Measurements from ENCODE around the gene HSD3B7. TPM values are rescaled to one million over a fixed set of nuclear protein-coding genes. Genes with fewer than 3 reads are reported as not detected.

HSD3B7 gene
- total RNA-seq, 5 donors from 2014 or later (not counting 1 experiment from before 2014, with no cell fraction given), result 0.33 to 3.5 (median 1.3) TPM

GRCh38 chr16:30992276-30992780, 7.3 kb downstream of the HSD3B7 start:
- DNase-seq, result no peak
- H3K9me3 Mint-ChIP-seq, result no peaks in the 10 kb centered on the region
- H3K4me1 ChIP-seq (ENCODE audit: control insufficient read depth in 1 of 2, extremely low read depth in 1 of 2, insufficient read depth in 2 of 2, low read length in 2 of 2), result peaks cover 2 to 11% of the 10 kb centered on the region in 2 experiments
- no peaks in the 10 kb centered on the region for H3K36me3 Mint-ChIP-seq
- H3K27ac ChIP-seq (ENCODE audit: low read length), result no peak overlapping the region
- WGBS (ENCODE audit: insufficient coverage), result 85% methylated on average over 16 of the region's 21 CpGs
- peaks cover 0 to 11% (median 9%) of the 10 kb centered on the region in 3 donors for H3K4me1 Mint-ChIP-seq
- H3K4me3 ChIP-seq (ENCODE audit: control insufficient read depth in 1 of 2, extremely low read depth in 1 of 2, low read length in 1 of 2), result no peak overlapping the region
- ChIA-PET POLR2A (no interaction called here), CTCF (no interaction called here)
- no peaks in the 10 kb centered on the region for H3K9me3 ChIP-seq
- ATAC-seq (replicated peaks in 1 of 4), result no peak
- H3K27me3 Mint-ChIP-seq, result peaks cover 0 to 1% of the 10 kb centered on the region in 2 donors
- H3K27ac Mint-ChIP-seq, result no peak overlapping the region
- H3K4me3 Mint-ChIP-seq, result no peak overlapping the region
- peaks cover 0 to 15% of the 10 kb centered on the region in 2 experiments for H3K27me3 ChIP-seq (replicated peaks in 1 of 2; ENCODE audit: control insufficient read depth in 2 of 2, extremely low read depth in 1 of 2, insufficient read depth in 2 of 2, low read length in 1 of 2)
- no peaks in the 10 kb centered on the region for H3K36me3 ChIP-seq (ENCODE audit: control insufficient read depth in 2 of 2, extremely low read depth in 1 of 2, insufficient read depth in 1 of 2, low read length in 1 of 2)

GRCh38 chr16:30992931-30993816, 8.2 kb downstream of the HSD3B7 start:
- ChIA-PET POLR2A (interaction anchor here in 1 of 2 donors (0.6 kb wide), 1 partner anchor 36 kb away, joined by 3 read pairs; no protein-coding TSS in a partner anchor), CTCF (interaction anchor here in 1 of 2 donors (0.9 kb wide), 1 partner anchor 21 kb away, joined by 5 read pairs; no protein-coding TSS in a partner anchor)
- Mint-ChIP-seq H3K4me3 (no peak overlapping the region), H3K4me1 (peaks cover 0 to 11% (median 9%) of the 10 kb centered on the region in 3 donors), H3K27me3 (peaks cover 0 to 1% of the 10 kb centered on the region in 2 donors), H3K27ac (no peak overlapping the region), H3K36me3 (no peaks in the 10 kb centered on the region), H3K9me3 (no peaks in the 10 kb centered on the region)
- 71% methylated on average over 25 of the region's 29 CpGs for WGBS (ENCODE audit: insufficient coverage)
- H3K27me3 ChIP-seq (replicated peaks in 1 of 2; ENCODE audit: control insufficient read depth in 2 of 2, extremely low read depth in 1 of 2, insufficient read depth in 2 of 2, low read length in 1 of 2), result peaks cover 0 to 21% of the 10 kb centered on the region in 2 experiments
- no peaks in the 10 kb centered on the region for H3K9me3 ChIP-seq
- DNase-seq, result no peak
- H3K4me3 ChIP-seq (ENCODE audit: control insufficient read depth in 1 of 2, extremely low read depth in 1 of 2, low read length in 1 of 2), result no peak overlapping the region
- no peak for ATAC-seq (replicated peaks in 1 of 4)
- H3K27ac ChIP-seq (ENCODE audit: low read length), result no peak overlapping the region
- peaks cover 2 to 15% of the 10 kb centered on the region in 2 experiments for H3K4me1 ChIP-seq (ENCODE audit: control insufficient read depth in 1 of 2, extremely low read depth in 1 of 2, insufficient read depth in 2 of 2, low read length in 2 of 2)
- no peaks in the 10 kb centered on the region for H3K36me3 ChIP-seq (ENCODE audit: control insufficient read depth in 2 of 2, extremely low read depth in 1 of 2, insufficient read depth in 1 of 2, low read length in 1 of 2)

- WGBS (ENCODE audit: insufficient coverage), result 72% methylated on average over 3 of the region's 11 CpGs
- H3K4me1 Mint-ChIP-seq, result peaks cover 0 to 11% (median 9%) of the 10 kb centered on the region in 3 donors
- no peak for DNase-seq
- no peaks in the 10 kb centered on the region for H3K9me3 Mint-ChIP-seq
- peak overlapping the region; percentile 40 to 70 (median 50) for H3K4me3 Mint-ChIP-seq
- ChIA-PET POLR2A (interaction anchor here in 1 of 2 donors (0.7 kb wide), 1 partner anchor 1120 kb away, joined by 3 read pairs; no protein-coding TSS in a partner anchor), CTCF (no interaction called here)
- ATAC-seq (replicated peaks in 1 of 4), result no peak
- H3K9me3 ChIP-seq, result no peaks in the 10 kb centered on the region
- no peaks in the 10 kb centered on the region for H3K36me3 Mint-ChIP-seq
- H3K27ac Mint-ChIP-seq, result peak overlapping the region in 1 of 2 donors; percentile 23
- H3K36me3 ChIP-seq (ENCODE audit: control insufficient read depth in 2 of 2, extremely low read depth in 1 of 2, insufficient read depth in 1 of 2, low read length in 1 of 2), result no peaks in the 10 kb centered on the region
- H3K27me3 Mint-ChIP-seq, result peaks cover 0 to 1% of the 10 kb centered on the region in 2 donors
- H3K4me3 ChIP-seq (ENCODE audit: control insufficient read depth in 1 of 2, extremely low read depth in 1 of 2, low read length in 1 of 2), result no peak overlapping the region
- H3K4me1 ChIP-seq (ENCODE audit: control insufficient read depth in 1 of 2, extremely low read depth in 1 of 2, insufficient read depth in 2 of 2, low read length in 2 of 2), result peaks cover 2 to 15% of the 10 kb centered on the region in 2 experiments
- peaks cover 0 to 16% of the 10 kb centered on the region in 2 experiments for H3K27me3 ChIP-seq (replicated peaks in 1 of 2; ENCODE audit: control insufficient read depth in 2 of 2, extremely low read depth in 1 of 2, insufficient read depth in 2 of 2, low read length in 1 of 2)
- H3K27ac ChIP-seq (ENCODE audit: low read length), result no peak overlapping the region
Observed at GRCh38 chr16:30995927-30996323, 10.9 kb downstream of the HSD3B7 start.

- no peaks in the 10 kb centered on the region for H3K36me3 Mint-ChIP-seq
- CTCF ChIA-PET, result interaction anchor here in 1 of 2 donors (0.8 kb wide), 1 partner anchor 146 kb away, joined by 5 read pairs; no protein-coding TSS in a partner anchor
- H3K27ac ChIP-seq (ENCODE audit: low read length), result no peak overlapping the region
- H3K4me3 ChIP-seq (ENCODE audit: control insufficient read depth in 1 of 2, extremely low read depth in 1 of 2, low read length in 1 of 2), result peak overlapping the region in 1 of 2 donors; percentile 52
- H3K4me3 Mint-ChIP-seq, result peak overlapping the region; percentile 70 to 73 (median 72)
- peaks cover 0 to 19% of the 10 kb centered on the region in 2 experiments for H3K27me3 ChIP-seq (replicated peaks in 1 of 2; ENCODE audit: control insufficient read depth in 2 of 2, extremely low read depth in 1 of 2, insufficient read depth in 2 of 2, low read length in 1 of 2)
- no peaks in the 10 kb centered on the region for H3K36me3 ChIP-seq (ENCODE audit: control insufficient read depth in 2 of 2, extremely low read depth in 1 of 2, insufficient read depth in 1 of 2, low read length in 1 of 2)
- DNase-seq (no peak), ATAC-seq (replicated peaks in 1 of 4) (no peak)
- 57% methylated on average over 10 of the region's 23 CpGs for WGBS (ENCODE audit: insufficient coverage)
- POLR2A ChIA-PET, result interaction anchor here in 1 of 2 donors (0.7 kb wide), 1 partner anchor 121 kb away, joined by 3 read pairs; no protein-coding TSS in a partner anchor
- peaks cover 0 to 11% (median 9%) of the 10 kb centered on the region in 3 donors for H3K4me1 Mint-ChIP-seq
- H3K4me1 ChIP-seq (ENCODE audit: control insufficient read depth in 1 of 2, extremely low read depth in 1 of 2, insufficient read depth in 2 of 2, low read length in 2 of 2), result peaks cover 2 to 15% of the 10 kb centered on the region in 2 experiments
- H3K9me3 Mint-ChIP-seq, result no peaks in the 10 kb centered on the region
- peak overlapping the region; percentile 71 to 72 for H3K27ac Mint-ChIP-seq
- no peaks in the 10 kb centered on the region for H3K9me3 ChIP-seq
- H3K27me3 Mint-ChIP-seq, result no peaks in the 10 kb centered on the region
Observed at GRCh38 chr16:30996324-30996984, 11.4 kb downstream of the HSD3B7 start.

- H3K27ac ChIP-seq (ENCODE audit: low read length), result no peak overlapping the region
- DNase-seq (peak; percentile 58 to 87 (median 74)), ATAC-seq (replicated peaks in 1 of 4) (peak; percentile 98 to 100 (median 98))
- Mint-ChIP-seq H3K27ac (peak overlapping the region; percentile 71 to 72), H3K36me3 (no peaks in the 10 kb centered on the region), H3K4me1 (peaks cover 0 to 11% (median 9%) of the 10 kb centered on the region in 3 donors), H3K27me3 (no peaks in the 10 kb centered on the region), H3K9me3 (no peaks in the 10 kb centered on the region), H3K4me3 (peak overlapping the region; percentile 70 to 73 (median 72))
- ChIA-PET CTCF (interaction anchor here in 1 of 2 donors (0.6 to 0.8 kb wide), 3 partner anchors 11 to 145 kb away, joined by 3 to 5 read pairs (median 4); no protein-coding TSS in a partner anchor), POLR2A (interaction anchor here (0.6 to 0.7 kb wide), 2 partner anchors 81 to 121 kb away, joined by 3 to 7 read pairs; no protein-coding TSS in a partner anchor)
- H3K4me3 ChIP-seq (ENCODE audit: control insufficient read depth in 1 of 2, extremely low read depth in 1 of 2, low read length in 1 of 2), result peak overlapping the region; percentile 49 to 52
- H3K36me3 ChIP-seq (ENCODE audit: control insufficient read depth in 2 of 2, extremely low read depth in 1 of 2, insufficient read depth in 1 of 2, low read length in 1 of 2), result no peaks in the 10 kb centered on the region
- peaks cover 0 to 22% of the 10 kb centered on the region in 2 experiments for H3K27me3 ChIP-seq (replicated peaks in 1 of 2; ENCODE audit: control insufficient read depth in 2 of 2, extremely low read depth in 1 of 2, insufficient read depth in 2 of 2, low read length in 1 of 2)
- 6% methylated on average over 51 of the region's 60 CpGs for WGBS (ENCODE audit: insufficient coverage)
- H3K4me1 ChIP-seq (ENCODE audit: control insufficient read depth in 1 of 2, extremely low read depth in 1 of 2, insufficient read depth in 2 of 2, low read length in 2 of 2), result peaks cover 2 to 15% of the 10 kb centered on the region in 2 experiments
- H3K9me3 ChIP-seq, result no peaks in the 10 kb centered on the region
Observed at GRCh38 chr16:30996985-30997724, 12.1 kb downstream of the HSD3B7 start.

Measured in T-cell (primary cell).